ENCODE data around the gene IRAK3.
"Not testable (repeated sequence)": the region's sequence is repeated elsewhere in the genome, so short reads cannot be mapped to it uniquely, and the experiment has no call there.

Gene IRAK3

GRCh38 chr12:66169221-66170170, 19.5 kb upstream of the IRAK3 start, which contains the start of gene TMBIM4:
Gene TMBIM4 (minus strand): TSS chr12:66169996. CDS start chr12:66169951, 45 bp downstream.
- peak; percentile 68 for DNase-seq (ENCODE audit: low read depth, low spot score)

GRCh38 chr12:66170606-66171005, 18.4 kb upstream of the IRAK3 start:
- no peak for DNase-seq (ENCODE audit: low read depth, low spot score)

- not testable (repeated sequence) for DNase-seq (ENCODE audit: low read depth, low spot score)
These were observed 14.4 kb upstream of the IRAK3 start for GRCh38 chr12:66174391-66175325.

GRCh38 chr12:66176105-66176900, 12.7 kb upstream of the IRAK3 start:
- DNase-seq (ENCODE audit: low read depth, low spot score): no peak

GRCh38 chr12:66182956-66183355, 6.1 kb upstream of the IRAK3 start:
- DNase-seq (ENCODE audit: low read depth, low spot score): no peak

GRCh38 chr12:66184822-66185221, 4.2 kb upstream of the IRAK3 start:
- not testable (repeated sequence) for DNase-seq (ENCODE audit: low read depth, low spot score)

GRCh38 chr12:66187036-66187435, 2.0 kb upstream of the IRAK3 start:
- DNase-seq (ENCODE audit: low read depth, low spot score): no peak

GRCh38 chr12:66187821-66188220, 1.2 kb upstream of the IRAK3 start:
- no peak for DNase-seq (ENCODE audit: low read depth, low spot score)

- no peak for DNase-seq (ENCODE audit: low read depth, low spot score)
These were observed 451 bp downstream of the IRAK3 start for GRCh38 chr12:66189486-66189843.

- no peak for DNase-seq (ENCODE audit: low read depth, low spot score)
These were observed 875 bp downstream of the IRAK3 start for GRCh38 chr12:66189889-66190288.

GRCh38 chr12:66190519-66191370, 1.7 kb downstream of the IRAK3 start:
- DNase-seq (ENCODE audit: low read depth, low spot score): no peak

- DNase-seq (ENCODE audit: low read depth, low spot score): no peak
These were observed 2.6 kb downstream of the IRAK3 start for GRCh38 chr12:66191547-66192126.

GRCh38 chr12:66194122-66194521, 5.1 kb downstream of the IRAK3 start:
- DNase-seq (ENCODE audit: low read depth, low spot score): no peak

- DNase-seq (ENCODE audit: low read depth, low spot score): no peak
These were observed 6.2 kb downstream of the IRAK3 start for GRCh38 chr12:66195242-66195641.

- DNase-seq (ENCODE audit: low read depth, low spot score): no peak
These were observed 7.8 kb downstream of the IRAK3 start for GRCh38 chr12:66196806-66197205.

GRCh38 chr12:66197495-66197921, 8.5 kb downstream of the IRAK3 start:
- no peak for DNase-seq (ENCODE audit: low read depth, low spot score)

- no peak for DNase-seq (ENCODE audit: low read depth, low spot score)
These were observed 10.1 kb downstream of the IRAK3 start for GRCh38 chr12:66199141-66199540.

- DNase-seq (ENCODE audit: low read depth, low spot score): no peak
These were observed 11.0 kb downstream of the IRAK3 start for GRCh38 chr12:66199831-66200509.

- DNase-seq (ENCODE audit: low read depth, low spot score): no peak
These were observed 14.8 kb downstream of the IRAK3 start for GRCh38 chr12:66203820-66204219.

All from activated CD4-positive, CD25-positive, alpha-beta regulatory T cell treated with anti-CD3 and anti-CD28 coated beads, Interleukin-2, amount 50 U/mL, for 16 hours (primary cell).